Lower lobe of right lung (tissue), 2 donors: Measurements from ENCODE around the gene RANBP9. TPM values are rescaled to one million over a fixed set of nuclear protein-coding genes. Genes with fewer than 3 reads are reported as not detected.

Experiments used
- ATAC-seq, 2 donors: fragments of 200-7000 bp; cut with Tn5 transposase; one replicate each; pipeline ENCODE4 v1.9.1; 2020 to 2022; ENCODE audit warnings: mild to moderate bottlenecking in 2 of 2, moderate library complexity in 2 of 2
- DNase-seq: peaks from one replicate; pipeline ENCODE4 v3.0.0-alpha.2; 2020
- H3K27ac ChIP-seq: fragments of 200-600 bp; one replicate; pipeline ENCODE4 v1.8.0; 2022
- H3K27me3 ChIP-seq: fragments of 200-600 bp; one replicate; pipeline ENCODE4 v1.8.0; 2022; ENCODE audit warnings: low read depth
- H3K36me3 ChIP-seq: fragments of 200-600 bp; one replicate; pipeline ENCODE4 v1.8.0; 2022; ENCODE audit warnings: mild to moderate bottlenecking
- H3K4me1 ChIP-seq: fragments of 200-600 bp; one replicate; pipeline ENCODE4 v1.8.0; 2022
- H3K4me3 ChIP-seq: fragments of 200-600 bp; one replicate; pipeline ENCODE4 v1.8.0; 2022; ENCODE audit warnings: mild to moderate bottlenecking
- H3K9me3 ChIP-seq: fragments of 200-600 bp; one replicate; pipeline ENCODE4 v1.8.0; 2022
- intact Hi-C: fragments of 100-400 bp; cut with DNase I; formaldehyde crosslinking; loops from one replicate; pipeline ENCODE4 v1.11.0; 2022
- total RNA-seq: library from RNA; stranded (reverse); fragmentation: NEBNext Ultra II Directional; extraction: Animal tissue kit (Norgen Biotek cat#: 25700); gene quantifications from one replicate; pipeline ENCODE4 v1.2.1, GENCODE V29; 2021
- TF ChIP-seq, protein P1 (sequence below): fragments of 200-600 bp; IDR thresholded peaks from one replicate; pipeline ENCODE4 v1.8.0; 2022; ENCODE audit warnings: antibody characterized with exemption, mild to moderate bottlenecking
- donor health status: DM: no; HTN: yes; CAD: no; lungs with severe emphysema.

The RANBP9 gene
- total RNA-seq, 1 donor from 2014 or later: 37.0 TPM

DNA sequence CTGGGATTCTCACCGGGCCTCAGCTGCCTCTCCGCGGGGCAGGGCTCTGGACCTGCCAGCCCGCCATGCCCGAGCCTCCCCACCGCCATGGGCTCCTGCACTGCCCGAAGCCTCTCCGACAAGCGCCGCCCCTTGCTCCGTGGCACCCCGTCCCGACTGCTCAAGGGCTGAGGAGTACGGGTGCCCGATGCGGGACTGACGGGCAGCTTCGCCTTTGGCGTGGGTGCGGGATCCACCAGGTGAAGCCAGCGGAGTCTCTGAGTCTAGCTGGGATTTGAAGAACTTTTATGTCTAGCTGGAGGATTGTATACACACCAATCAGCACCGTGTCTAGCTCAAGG is 5.3 kb upstream of the RANBP9 start:
- intact Hi-C loops: no loop called here
- no peaks in the 10 kb centered on the region for H3K9me3 ChIP-seq
- H3K4me3 ChIP-seq: no peak overlapping the region
- no peaks in the 10 kb centered on the region for H3K36me3 ChIP-seq
- TF ChIP-seq, protein P1, sequence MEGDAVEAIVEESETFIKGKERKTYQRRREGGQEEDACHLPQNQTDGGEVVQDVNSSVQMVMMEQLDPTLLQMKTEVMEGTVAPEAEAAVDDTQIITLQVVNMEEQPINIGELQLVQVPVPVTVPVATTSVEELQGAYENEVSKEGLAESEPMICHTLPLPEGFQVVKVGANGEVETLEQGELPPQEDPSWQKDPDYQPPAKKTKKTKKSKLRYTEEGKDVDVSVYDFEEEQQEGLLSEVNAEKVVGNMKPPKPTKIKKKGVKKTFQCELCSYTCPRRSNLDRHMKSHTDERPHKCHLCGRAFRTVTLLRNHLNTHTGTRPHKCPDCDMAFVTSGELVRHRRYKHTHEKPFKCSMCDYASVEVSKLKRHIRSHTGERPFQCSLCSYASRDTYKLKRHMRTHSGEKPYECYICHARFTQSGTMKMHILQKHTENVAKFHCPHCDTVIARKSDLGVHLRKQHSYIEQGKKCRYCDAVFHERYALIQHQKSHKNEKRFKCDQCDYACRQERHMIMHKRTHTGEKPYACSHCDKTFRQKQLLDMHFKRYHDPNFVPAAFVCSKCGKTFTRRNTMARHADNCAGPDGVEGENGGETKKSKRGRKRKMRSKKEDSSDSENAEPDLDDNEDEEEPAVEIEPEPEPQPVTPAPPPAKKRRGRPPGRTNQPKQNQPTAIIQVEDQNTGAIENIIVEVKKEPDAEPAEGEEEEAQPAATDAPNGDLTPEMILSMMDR: no peak
- DNase-seq (no peak), ATAC-seq (no peak)
- H3K4me1 ChIP-seq: peaks cover 9% of the 10 kb centered on the region
- no peak overlapping the region for H3K27ac ChIP-seq
- H3K27me3 ChIP-seq: no peaks in the 10 kb centered on the region

DNA sequence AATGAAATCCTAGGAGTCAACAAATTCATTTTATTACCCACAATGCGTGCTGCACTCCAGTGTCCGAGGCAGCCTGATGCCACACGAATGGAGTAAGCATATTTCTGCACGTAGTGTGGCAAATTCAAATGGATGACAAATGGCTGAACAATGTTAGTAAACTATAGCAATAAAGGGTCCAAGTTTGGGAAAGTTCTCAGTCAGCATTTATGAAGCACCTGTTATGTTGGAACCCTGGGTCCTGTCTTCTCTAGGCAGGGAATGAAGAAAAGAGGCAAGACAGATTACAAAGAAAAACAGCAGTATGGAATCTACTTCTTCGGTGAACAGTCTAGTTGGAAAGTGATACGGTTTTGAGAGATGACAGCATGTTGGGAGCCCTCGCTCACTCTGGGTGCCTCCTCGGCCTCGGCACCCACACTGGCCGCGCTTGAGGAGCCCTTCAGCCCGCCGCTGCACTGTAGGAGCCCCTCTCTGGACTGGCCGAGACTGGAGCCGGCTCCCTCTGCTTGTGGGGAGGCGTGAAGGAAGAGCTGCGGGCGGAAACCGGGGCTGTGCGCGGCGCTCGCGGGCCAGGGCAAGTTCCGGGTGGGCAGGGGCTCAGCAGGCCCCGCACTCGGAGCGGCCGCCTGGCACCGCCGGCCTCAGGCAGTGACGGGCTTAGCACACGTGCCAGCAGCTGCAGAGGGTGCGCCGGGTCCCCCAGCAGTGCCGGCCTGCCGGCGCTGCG is 4.8 kb upstream of the RANBP9 start:
- Histone ChIP-seq H3K27me3 (no peaks in the 10 kb centered on the region), H3K36me3 (no peaks in the 10 kb centered on the region), H3K9me3 (no peaks in the 10 kb centered on the region), H3K4me3 (no peak overlapping the region), H3K27ac (no peak overlapping the region), H3K4me1 (peaks cover 9% of the 10 kb centered on the region)
- DNase-seq (no peak), ATAC-seq (no peak)
- TF ChIP-seq, protein P1: no peak
- intact Hi-C loops: no loop called here

DNA sequence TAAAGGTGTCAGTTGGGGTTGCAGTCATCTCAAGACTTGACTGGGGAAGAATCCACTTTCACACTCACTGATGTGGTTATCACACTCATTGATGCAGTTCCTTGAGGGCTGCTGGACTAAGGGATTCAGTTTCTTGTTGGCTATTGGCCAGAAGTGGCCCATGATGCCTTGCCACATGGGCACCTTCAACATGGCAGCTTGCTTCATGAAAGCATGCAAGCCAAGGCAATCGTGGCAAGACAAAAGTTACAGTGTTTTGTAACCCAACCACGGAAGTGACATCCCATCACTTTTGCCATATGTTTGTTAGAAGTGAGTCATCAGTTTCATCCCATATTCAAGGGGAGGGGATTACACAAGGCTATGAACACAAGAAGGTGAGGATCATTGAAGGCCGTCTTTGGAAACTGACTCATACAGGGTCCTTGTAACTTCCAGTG is 3.8 kb upstream of the RANBP9 start:
- no peak for ATAC-seq
- no peak overlapping the region for H3K4me3 ChIP-seq
- H3K27me3 ChIP-seq: no peaks in the 10 kb centered on the region
- TF ChIP-seq, protein P1: no peak
- peaks cover 9% of the 10 kb centered on the region for H3K4me1 ChIP-seq
- no peak for DNase-seq
- H3K36me3 ChIP-seq: no peaks in the 10 kb centered on the region
- intact Hi-C loops: no loop called here
- no peaks in the 10 kb centered on the region for H3K9me3 ChIP-seq
- H3K27ac ChIP-seq: no peak overlapping the region

DNA sequence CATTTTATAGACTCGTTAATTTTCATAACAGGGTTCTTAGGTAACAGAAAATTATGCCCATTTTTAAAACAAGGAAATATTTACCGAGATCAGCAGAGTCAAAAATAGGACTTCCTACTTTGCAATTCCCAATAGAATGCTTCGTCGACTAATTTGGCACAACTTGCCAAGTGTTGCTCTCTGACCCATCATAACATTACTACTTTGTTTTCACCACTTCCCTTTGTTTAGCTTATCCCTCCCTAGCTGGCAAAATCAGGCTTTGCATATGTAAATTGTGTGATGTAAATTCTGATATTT is 914 bp upstream of the RANBP9 start:
- intact Hi-C loops: no loop called here
- H3K27me3 ChIP-seq: no peaks in the 10 kb centered on the region
- DNase-seq: no peak
- peaks cover 31% of the 10 kb centered on the region for H3K4me1 ChIP-seq
- H3K27ac ChIP-seq: peak overlapping the region; percentile 90
- no peaks in the 10 kb centered on the region for H3K9me3 ChIP-seq
- no peaks in the 10 kb centered on the region for H3K36me3 ChIP-seq
- peak overlapping the region; percentile 85 for H3K4me3 ChIP-seq
- ATAC-seq: no peak
- TF ChIP-seq, protein P1: no peak

DNA sequence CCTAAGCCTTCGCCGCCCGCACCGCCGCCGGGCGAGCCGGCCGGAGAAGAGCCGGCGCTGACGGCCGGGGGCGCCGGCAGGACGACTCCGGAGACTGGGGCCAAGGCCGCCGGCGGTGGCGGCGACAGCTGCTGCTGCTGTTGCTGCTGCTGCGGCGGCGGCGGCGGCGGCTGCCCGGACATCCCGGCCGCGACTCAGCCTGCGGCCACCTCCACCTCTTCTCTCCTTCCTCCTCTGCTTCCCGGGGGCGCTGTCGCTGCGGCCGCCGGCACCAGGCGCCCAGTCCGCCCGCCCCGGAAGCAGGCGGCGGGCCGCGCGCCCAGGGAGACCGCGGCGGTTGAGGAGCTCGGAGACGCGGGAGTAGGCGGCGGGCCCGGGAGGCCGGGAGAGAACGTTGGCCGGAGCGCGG is 307 bp downstream of the RANBP9 start:
- intact Hi-C loops: no loop called here
- TF ChIP-seq, protein P1: peak; percentile 22
- H3K4me1 ChIP-seq: peaks cover 35% of the 10 kb centered on the region

More for the DNA sequence above, 307 bp downstream of the RANBP9 start:
- Histone ChIP-seq H3K27me3 (no peaks in the 10 kb centered on the region), H3K9me3 (no peaks in the 10 kb centered on the region), H3K36me3 (no peaks in the 10 kb centered on the region), H3K4me3 (peak overlapping the region; percentile 85), H3K27ac (peak overlapping the region; percentile 89)
- DNase-seq: no peak
- no peak for ATAC-seq
